Vagina (tissue), 2 donors: ENCODE data around the gene GARIN5B. TPM values are rescaled to one million over a fixed set of nuclear protein-coding genes. Genes with fewer than 3 reads are reported as not detected.

Source experiments
- DNase-seq, 2 donors: peaks; one replicate each; pipeline ENCODE4 v3.0.0-alpha.2; 2017; ENCODE audit errors: extremely low spot score in 2 of 2
- H3K27ac ChIP-seq: fragments of 200-600 bp; sonication (generic); one replicate; pipeline ENCODE4 v1.5.1; 2019
- H3K27me3 ChIP-seq: fragments of 200-600 bp; sonication (generic); one replicate; pipeline ENCODE4 v1.5.1; 2019
- H3K36me3 ChIP-seq, 2 donors: fragments of 200-600 bp; sonication (generic); one replicate each; pipeline ENCODE4 v1.5.1; 2017 to 2019
- H3K4me1 ChIP-seq: fragments of 200-600 bp; sonication (generic); one replicate; pipeline ENCODE4 v1.5.1; 2019
- H3K4me3 ChIP-seq, 2 donors: fragments of 200-600 bp; sonication (generic); 1 replicate in 1 of 2; 2 replicates in 1 of 2; pipeline ENCODE4 v1.5.1; 2016 to 2019
- H3K9me3 ChIP-seq: fragments of 200-600 bp; sonication (generic); one replicate; pipeline ENCODE4 v1.5.1; 2019
- CTCF ChIP-seq, 3 experiments: fragments of 450-650 bp in 2 of 3; fragments of 200-600 bp in 1 of 3; sonication (generic) in 1 of 3; IDR thresholded peaks; one replicate each; pipeline ENCODE4 v1.5.1; 2017 to 2019; ENCODE audit warnings: antibody characterized with exemption in 3 of 3, mild to moderate bottlenecking in 2 of 3, moderate library complexity in 2 of 3
- POLR2A ChIP-seq, 2 donors: fragments of 450-650 bp; IDR thresholded peaks; one replicate each; pipeline ENCODE4 v1.6.1; 2017; ENCODE audit warnings: antibody characterized with exemption in 2 of 2, mild to moderate bottlenecking in 2 of 2, moderate library complexity in 2 of 2
- POLR2AphosphoS5 ChIP-seq, 2 donors: sonication (generic); formaldehyde crosslinking; IDR thresholded peaks; one replicate each; pipeline ENCODE4 v1.9.0; 2017; ENCODE audit warnings: antibody characterized with exemption in 2 of 2, mild to moderate bottlenecking in 2 of 2, low read depth in 1 of 2; ENCODE audit not compliant: insufficient read depth in 1 of 2
- intact Hi-C: fragments of 100-400 bp; cut with DNase I; formaldehyde crosslinking; loops from one replicate; pipeline ENCODE4 v1.15.1; 2023
- total RNA-seq: library from RNA; depleted of rRNA; stranded (reverse); fragments of >200 nt; gene quantifications from one replicate; pipeline ENCODE4 v1.2.3, GENCODE V29; 2016

The GARIN5B gene
- total RNA-seq, 1 donor from 2014 or later, result not detected

GRCh38 chr19:55377356-55378131, 14.5 kb upstream of the GARIN5B start:
- intact Hi-C loops, result loop anchor here (10.0 kb wide), 1 partner anchor 73 kb away; no protein-coding TSS in a partner anchor
- no peak overlapping the region for H3K4me3 ChIP-seq
- DNase-seq, result no peak
- peaks cover 8% of the 10 kb centered on the region for H3K4me1 ChIP-seq
- TF ChIP-seq POLR2A (IDR thresholded peaks at IDR 0.05) (no peak), CTCF (IDR thresholded peaks at IDR 0.05) (no peak), POLR2AphosphoS5 (IDR thresholded peaks at IDR 0.05; ENCODE audit: insufficient read depth in 1 of 2, low read depth in 1 of 2) (no peak)
- no peak overlapping the region for H3K27ac ChIP-seq
- no peaks in the 10 kb centered on the region for H3K27me3 ChIP-seq
- no peaks in the 10 kb centered on the region for H3K9me3 ChIP-seq
- H3K36me3 ChIP-seq, result no peaks in the 10 kb centered on the region

GRCh38 chr19:55376241-55376933, 13.3 kb upstream of the GARIN5B start, which contains the start of gene TMEM190:
TSS of gene TMEM190 (plus strand) at chr19:55376826. CDS start at chr19:55376854, 28 bp downstream.
- no peak within 1 kb of the TSS for H3K27ac ChIP-seq
- H3K27me3 ChIP-seq, result no peaks in the 10 kb centered on the region
- H3K4me3 ChIP-seq, result no peak within 1 kb of the TSS
- intact Hi-C loops, result loop anchor here (10.0 kb wide), 1 partner anchor 72 kb away; no protein-coding TSS in a partner anchor
- DNase-seq, result no peak
- peaks cover 8% of the 10 kb centered on the region for H3K4me1 ChIP-seq
- H3K36me3 ChIP-seq, result no peaks in the 10 kb centered on the region
- no peak for TF ChIP-seq CTCF (IDR thresholded peaks at IDR 0.05)
- TF ChIP-seq POLR2AphosphoS5 (IDR thresholded peaks at IDR 0.05; ENCODE audit: insufficient read depth in 1 of 2, low read depth in 1 of 2), result no peak
- no peak for TF ChIP-seq POLR2A (IDR thresholded peaks at IDR 0.05)
- no peaks in the 10 kb centered on the region for H3K9me3 ChIP-seq

GRCh38 chr19:55373993-55374757, 11.1 kb upstream of the GARIN5B start:
- Histone ChIP-seq H3K27ac (no peak overlapping the region), H3K27me3 (peaks cover 8% of the 10 kb centered on the region), H3K9me3 (no peaks in the 10 kb centered on the region), H3K4me3 (no peak overlapping the region), H3K36me3 (no peaks in the 10 kb centered on the region), H3K4me1 (peaks cover 20% of the 10 kb centered on the region)
- TF ChIP-seq POLR2AphosphoS5 (IDR thresholded peaks at IDR 0.05; ENCODE audit: insufficient read depth in 1 of 2, low read depth in 1 of 2) (no peak), CTCF (IDR thresholded peaks at IDR 0.05) (no peak), POLR2A (IDR thresholded peaks at IDR 0.05) (no peak)
- DNase-seq, result no peak
- intact Hi-C loops, result loop anchor here (10.0 kb wide), 1 partner anchor 69 kb away; no protein-coding TSS in a partner anchor

- H3K27ac ChIP-seq, result no peak overlapping the region
- no peak for TF ChIP-seq POLR2AphosphoS5 (IDR thresholded peaks at IDR 0.05; ENCODE audit: insufficient read depth in 1 of 2, low read depth in 1 of 2)
- H3K36me3 ChIP-seq, result no peaks in the 10 kb centered on the region
- no peak overlapping the region for H3K4me3 ChIP-seq
- H3K9me3 ChIP-seq, result no peaks in the 10 kb centered on the region
- intact Hi-C loops, result loop anchor here (10.0 kb wide), 1 partner anchor 69 kb away; no protein-coding TSS in a partner anchor
- no peak for DNase-seq
- H3K4me1 ChIP-seq, result peaks cover 25% of the 10 kb centered on the region
- peaks cover 11% of the 10 kb centered on the region for H3K27me3 ChIP-seq
These were observed 10.4 kb upstream of the GARIN5B start for GRCh38 chr19:55373306-55373992.
